ENCODE data around the gene CUX1. TPM values are rescaled to one million over a fixed set of nuclear protein-coding genes. Genes with fewer than 3 reads are reported as not detected.
A peak's percentile ranks its signal among the peaks of the same experiment; 100 is the strongest.

The CUX1 gene
- total and polyA plus RNA-seq, 2 of the 13 experiments (the other 11 are each of a cell fraction or from before 2014, with no cell fraction given): 13.7 to 14.9 TPM

DNA sequence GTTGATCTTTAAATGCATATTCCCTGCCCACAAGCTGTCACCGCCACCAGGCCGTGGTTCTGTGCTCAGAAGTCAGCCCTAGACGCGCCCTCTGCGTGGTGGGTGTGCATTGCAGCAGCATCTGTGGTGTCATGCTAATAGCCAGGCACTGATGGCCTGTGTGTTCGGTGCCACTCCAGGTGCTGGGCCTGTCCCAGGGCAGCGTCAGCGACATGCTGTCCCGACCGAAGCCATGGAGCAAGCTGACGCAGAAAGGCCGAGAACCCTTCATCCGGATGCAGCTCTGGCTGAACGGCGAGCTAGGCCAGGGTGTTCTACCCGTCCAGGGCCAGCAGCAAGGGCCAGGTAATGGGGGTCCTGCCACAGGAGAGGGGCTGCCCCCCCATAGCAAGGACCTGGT is 386.8 kb downstream of the CUX1 start:
- in situ Hi-C loops (cut with HindIII; ENCODE audit: extremely low pct_ligation_motif_present, low pct_unique_long_range_greater_than_20kb) (no loop called here), intact Hi-C loops (cut with micrococcal nuclease; ENCODE audit: unreplicated experiment) (no loop called here)
- no TSS peak for BruUV-seq (replicated peaks)
- Histone ChIP-seq H2AFZ (ENCODE audit: low read length) (no peak overlapping the region), H3K9ac (ENCODE audit: insufficient read depth, low read depth, low read length) (no peak overlapping the region), H3K4me3 (replicated peaks in 1 of 3; ENCODE audit: insufficient read depth in 1 of 3, low read depth in 2 of 3, low read length in 3 of 3) (no peak overlapping the region), H3K4me1 (ENCODE audit: insufficient read depth, low read length) (no peaks in the 10 kb centered on the region; the same call in 1 of the 2 replicates), H3K9me3 (ENCODE audit: low read length) (no peaks in the 10 kb centered on the region), H3K27me3 (ENCODE audit: control insufficient read depth in 1 of 2, insufficient read depth in 2 of 2, low read length in 2 of 2) (no peaks in the 10 kb centered on the region), H3K36me3 (replicated peaks in 1 of 2; ENCODE audit: control insufficient read depth in 1 of 2, insufficient read depth in 2 of 2, low read length in 2 of 2) (peaks cover 19 to 79% of the 10 kb centered on the region in 2 experiments; a peak in 4 of 5 replicates), H3K79me2 (ENCODE audit: insufficient read depth, low read length) (no peaks in the 10 kb centered on the region), H3K27ac (ENCODE audit: extremely low read length, insufficient read depth, low read length) (no peak overlapping the region), H3K4me2 (ENCODE audit: low read depth, low read length) (no peak overlapping the region), H4K20me1 (ENCODE audit: insufficient read depth, low read length) (no peaks in the 10 kb centered on the region)
- CTCF ChIA-PET (ENCODE audit: low intra/inter-chr PET ratio, low total read pairs): no interaction called here
- no peak for ATAC-seq
- WGBS (ENCODE audit: low lambda C conversion rate): 99% methylated on average over 13 of the region's 16 CpGs
- FAIRE-seq: no peak
- POLR2A ChIA-PET: no interaction called here
- DNase-seq (ENCODE audit: low spot score): no peak
- TF ChIP-seq AGO2 (optimal IDR thresholded peaks at IDR 0.05; ENCODE audit: low read depth, low read length) (peak; percentile 38), POLR2AphosphoS2 (IDR thresholded peaks at IDR 0.05; ENCODE audit: low read depth, low read length) (no peak)

DNA sequence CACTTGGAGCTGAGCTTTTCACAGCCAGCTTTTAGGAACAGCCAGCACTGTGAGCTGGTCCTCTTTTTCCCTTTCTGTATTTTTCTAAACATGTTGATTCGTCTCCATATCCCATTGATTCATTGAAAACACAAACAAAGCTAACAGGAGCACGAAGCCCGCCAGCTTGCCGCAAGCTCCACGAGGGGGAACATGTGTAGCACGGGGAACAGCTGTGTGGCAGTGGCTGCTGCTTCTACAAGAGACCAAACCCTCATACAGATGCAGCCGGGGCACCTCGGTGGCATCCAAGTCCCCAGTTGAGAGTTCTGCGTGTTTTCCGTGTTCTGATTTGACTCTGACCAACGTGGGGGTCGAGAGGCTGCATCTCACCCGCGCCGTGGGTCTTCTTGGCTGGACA is 388.5 kb downstream of the CUX1 start:
- intact Hi-C loops (cut with micrococcal nuclease; ENCODE audit: unreplicated experiment) (no loop called here), in situ Hi-C loops (cut with HindIII; ENCODE audit: extremely low pct_ligation_motif_present, low pct_unique_long_range_greater_than_20kb) (no loop called here)
- Histone ChIP-seq H3K36me3 (replicated peaks in 1 of 2; ENCODE audit: control insufficient read depth in 1 of 2, insufficient read depth in 2 of 2, low read length in 2 of 2) (peaks cover 22 to 67% of the 10 kb centered on the region in 2 experiments; a peak in 4 of 5 replicates), H4K20me1 (ENCODE audit: insufficient read depth, low read length) (no peaks in the 10 kb centered on the region), H3K27ac (ENCODE audit: extremely low read length, insufficient read depth, low read length) (no peak overlapping the region), H3K4me1 (ENCODE audit: insufficient read depth, low read length) (peaks cover 8% of the 10 kb centered on the region), H2AFZ (ENCODE audit: low read length) (no peak overlapping the region), H3K4me2 (ENCODE audit: low read depth, low read length) (no peak overlapping the region), H3K9me3 (ENCODE audit: low read length) (no peaks in the 10 kb centered on the region), H3K79me2 (ENCODE audit: insufficient read depth, low read length) (no peaks in the 10 kb centered on the region), H3K9ac (ENCODE audit: insufficient read depth, low read depth, low read length) (no peak overlapping the region), H3K4me3 (replicated peaks in 1 of 3; ENCODE audit: insufficient read depth in 1 of 3, low read depth in 2 of 3, low read length in 3 of 3) (no peak overlapping the region), H3K27me3 (ENCODE audit: control insufficient read depth in 1 of 2, insufficient read depth in 2 of 2, low read length in 2 of 2) (no peaks in the 10 kb centered on the region)
- no TSS peak for BruUV-seq (replicated peaks)
- ATAC-seq: no peak
- POLR2A ChIA-PET: no interaction called here
- FAIRE-seq: no peak
- no peak for DNase-seq (ENCODE audit: low spot score)
- WGBS (ENCODE audit: low lambda C conversion rate): 96% methylated on average over 15 of the region's 15 CpGs
- CTCF ChIA-PET (ENCODE audit: low intra/inter-chr PET ratio, low total read pairs): no interaction called here
- TF ChIP-seq ZNF335 (CRISPR knock-in tag; IDR thresholded peaks at IDR 0.05) (no peak), MLLT10 (CRISPR knock-in tag; IDR thresholded peaks at IDR 0.05) (no peak), RELA (CRISPR knock-in tag; IDR thresholded peaks at IDR 0.05) (no peak), TRIM24 (CRISPR knock-in tag; IDR thresholded peaks at IDR 0.05) (no peak), ZNF83 (CRISPR knock-in tag; IDR thresholded peaks at IDR 0.05; ENCODE audit: borderline replicate concordance) (no peak)
- TF ChIP-seq, protein P1, sequence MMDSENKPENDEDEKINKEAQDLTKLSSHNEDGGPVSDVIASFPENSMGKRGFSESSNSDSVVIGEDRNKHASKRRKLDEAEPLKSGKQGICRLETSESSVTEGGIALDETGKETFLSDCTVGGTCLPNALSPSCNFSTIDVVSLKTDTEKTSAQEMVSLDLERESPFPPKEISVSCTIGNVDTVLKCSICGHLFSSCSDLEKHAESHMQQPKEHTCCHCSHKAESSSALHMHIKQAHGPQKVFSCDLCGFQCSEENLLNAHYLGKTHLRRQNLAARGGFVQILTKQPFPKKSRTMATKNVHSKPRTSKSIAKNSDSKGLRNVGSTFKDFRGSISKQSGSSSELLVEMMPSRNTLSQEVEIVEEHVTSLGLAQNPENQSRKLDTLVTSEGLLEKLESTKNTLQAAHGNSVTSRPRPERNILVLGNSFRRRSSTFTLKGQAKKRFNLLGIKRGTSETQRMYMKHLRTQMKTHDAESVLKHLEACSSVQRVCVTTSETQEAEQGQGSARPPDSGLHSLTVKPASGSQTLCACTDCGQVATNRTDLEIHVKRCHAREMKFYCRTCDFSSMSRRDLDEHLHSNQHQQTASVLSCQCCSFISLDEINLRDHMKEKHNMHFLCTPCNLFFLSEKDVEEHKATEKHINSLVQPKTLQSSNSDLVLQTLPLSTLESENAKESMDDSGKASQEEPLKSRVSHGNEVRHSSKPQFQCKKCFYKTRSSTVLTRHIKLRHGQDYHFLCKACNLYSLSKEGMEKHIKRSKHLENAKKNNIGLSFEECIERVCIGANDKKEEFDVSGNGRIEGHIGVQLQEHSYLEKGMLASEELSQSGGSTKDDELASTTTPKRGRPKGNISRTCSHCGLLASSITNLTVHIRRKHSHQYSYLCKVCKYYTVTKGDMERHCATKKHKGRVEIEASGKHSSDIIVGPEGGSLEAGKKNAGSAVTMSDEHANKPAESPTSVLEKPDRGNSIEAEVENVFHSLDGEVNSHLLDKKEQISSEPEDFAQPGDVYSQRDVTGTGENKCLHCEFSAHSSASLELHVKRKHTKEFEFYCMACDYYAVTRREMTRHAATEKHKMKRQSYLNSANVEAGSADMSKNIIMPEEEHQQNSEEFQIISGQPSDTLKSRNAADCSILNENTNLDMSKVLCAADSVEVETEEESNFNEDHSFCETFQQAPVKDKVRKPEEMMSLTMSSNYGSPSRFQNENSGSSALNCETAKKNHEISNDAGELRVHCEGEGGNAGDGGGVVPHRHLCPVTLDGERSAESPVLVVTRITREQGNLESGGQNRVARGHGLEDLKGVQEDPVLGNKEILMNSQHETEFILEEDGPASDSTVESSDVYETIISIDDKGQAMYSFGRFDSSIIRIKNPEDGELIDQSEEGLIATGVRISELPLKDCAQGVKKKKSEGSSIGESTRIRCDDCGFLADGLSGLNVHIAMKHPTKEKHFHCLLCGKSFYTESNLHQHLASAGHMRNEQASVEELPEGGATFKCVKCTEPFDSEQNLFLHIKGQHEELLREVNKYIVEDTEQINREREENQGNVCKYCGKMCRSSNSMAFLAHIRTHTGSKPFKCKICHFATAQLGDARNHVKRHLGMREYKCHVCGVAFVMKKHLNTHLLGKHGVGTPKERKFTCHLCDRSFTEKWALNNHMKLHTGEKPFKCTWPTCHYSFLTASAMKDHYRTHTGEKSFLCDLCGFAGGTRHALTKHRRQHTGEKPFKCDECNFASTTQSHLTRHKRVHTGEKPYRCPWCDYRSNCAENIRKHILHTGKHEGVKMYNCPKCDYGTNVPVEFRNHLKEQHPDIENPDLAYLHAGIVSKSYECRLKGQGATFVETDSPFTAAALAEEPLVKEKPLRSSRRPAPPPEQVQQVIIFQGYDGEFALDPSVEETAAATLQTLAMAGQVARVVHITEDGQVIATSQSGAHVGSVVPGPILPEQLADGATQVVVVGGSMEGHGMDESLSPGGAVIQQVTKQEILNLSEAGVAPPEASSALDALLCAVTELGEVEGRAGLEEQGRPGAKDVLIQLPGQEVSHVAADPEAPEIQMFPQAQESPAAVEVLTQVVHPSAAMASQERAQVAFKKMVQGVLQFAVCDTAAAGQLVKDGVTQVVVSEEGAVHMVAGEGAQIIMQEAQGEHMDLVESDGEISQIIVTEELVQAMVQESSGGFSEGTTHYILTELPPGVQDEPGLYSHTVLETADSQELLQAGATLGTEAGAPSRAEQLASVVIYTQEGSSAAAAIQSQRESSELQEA (CRISPR knock-in tag; IDR thresholded peaks at IDR 0.05; ENCODE audit: not compliant biosample characterization): no peak
